ENCODE measurements around the gene ORMDL2.
"Not testable (repeated sequence)": the region's sequence is repeated elsewhere in the genome, so short reads cannot be mapped to it uniquely, and the experiment has no call there.

ORMDL2 gene

DNA sequence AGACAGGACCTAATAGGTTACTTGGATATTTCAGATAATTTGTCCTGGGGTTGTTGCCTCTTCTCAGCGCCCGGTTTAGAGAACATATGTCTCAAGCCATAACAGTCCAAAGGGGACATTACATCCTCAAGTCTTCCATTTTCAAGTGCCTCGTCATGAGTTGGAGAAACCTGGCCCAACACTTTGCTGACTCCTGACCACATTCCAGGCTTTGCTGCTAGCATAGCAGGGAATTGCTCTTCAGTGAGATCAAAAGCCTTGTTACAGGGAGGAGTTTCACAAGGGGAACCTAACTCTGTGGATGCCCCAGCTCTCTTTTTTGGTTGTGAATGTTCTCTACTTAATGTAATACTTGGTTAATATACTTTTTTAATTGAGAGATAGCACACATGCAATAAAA is 33.1 kb downstream of the ORMDL2 start:
- no peak for DNase-seq (ENCODE audit: low read depth in 1 of 2, low spot score in 1 of 2)

DNA sequence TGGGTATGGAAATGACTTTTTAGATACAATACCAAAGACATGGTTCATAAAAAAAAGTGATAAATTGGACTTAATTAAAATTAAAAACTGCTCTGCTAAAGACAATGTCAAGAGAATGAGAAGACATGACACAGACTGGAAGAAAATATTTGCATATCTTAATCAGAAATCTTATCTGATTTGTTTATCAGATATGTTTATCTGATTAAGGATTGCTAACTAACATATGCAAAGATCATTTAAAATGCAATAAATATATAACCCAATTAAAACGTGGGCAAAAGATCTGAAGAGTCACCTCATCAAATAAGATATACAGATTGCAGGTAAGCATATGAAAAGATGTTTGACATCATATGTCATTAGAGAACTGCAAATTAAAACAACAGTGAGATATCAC is 34.9 kb downstream of the ORMDL2 start:
- no peak for DNase-seq (ENCODE audit: low read depth in 1 of 2, low spot score in 1 of 2)

DNA sequence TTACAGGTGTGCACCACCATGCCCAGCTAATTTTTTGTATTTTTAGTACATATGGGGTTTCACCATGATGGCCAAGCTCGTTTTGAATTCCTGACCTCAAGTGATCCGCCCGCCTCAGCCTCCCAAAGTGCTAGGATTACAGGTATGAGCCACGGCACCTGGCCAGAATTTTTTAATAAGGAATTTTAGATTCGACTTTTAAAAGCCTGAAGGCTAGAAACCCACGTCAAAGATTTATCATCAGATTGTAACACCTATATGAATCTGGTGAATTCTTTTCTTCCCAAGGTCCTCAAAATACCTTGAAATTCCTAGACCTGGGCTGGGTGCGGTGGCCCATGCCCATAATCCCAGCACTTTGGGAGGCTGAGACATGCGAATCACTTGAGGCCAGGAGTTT is 43.6 kb downstream of the ORMDL2 start:
- DNase-seq (ENCODE audit: low read depth in 1 of 2, low spot score in 1 of 2): no peak

DNA sequence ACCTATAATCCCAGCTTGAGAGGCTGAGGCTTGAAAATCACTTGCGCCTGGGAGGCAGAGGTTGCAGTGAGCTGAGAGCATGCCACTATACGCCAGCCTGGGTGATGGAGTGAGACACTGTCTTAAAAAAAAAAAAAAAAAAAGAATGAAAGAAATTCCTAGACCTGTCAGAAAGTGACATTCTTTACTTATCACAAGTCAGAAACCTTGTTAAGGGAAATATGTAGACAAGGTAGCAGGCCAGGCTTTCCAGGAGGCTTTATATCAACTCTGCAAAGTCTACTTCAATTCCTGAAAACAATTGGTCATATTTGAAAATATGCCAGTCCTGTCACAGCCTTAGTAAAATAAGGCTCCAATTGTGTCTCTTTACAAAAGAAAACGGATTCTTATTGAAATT is 44.0 kb downstream of the ORMDL2 start:
- no peak for DNase-seq (ENCODE audit: low read depth in 1 of 2, low spot score in 1 of 2)

DNA sequence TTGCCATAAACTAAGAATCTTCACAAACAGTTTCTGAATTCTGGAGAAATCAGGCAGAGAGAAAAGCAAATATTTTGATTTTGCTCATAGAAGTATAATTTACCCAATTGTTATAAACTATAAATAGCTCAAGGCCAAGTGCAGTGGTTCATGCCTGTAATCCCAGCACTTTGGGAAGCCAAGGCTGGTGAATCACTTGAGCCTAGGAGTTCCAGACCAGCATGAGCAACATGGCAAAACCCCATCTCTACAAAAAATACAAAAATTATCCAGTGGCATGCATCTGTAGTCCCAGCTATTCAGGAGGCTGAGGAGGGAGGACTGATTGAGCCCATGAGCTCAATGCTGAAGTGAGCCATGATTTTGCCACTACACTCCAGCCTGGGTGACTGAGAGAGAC is 44.4 kb downstream of the ORMDL2 start:
- DNase-seq (ENCODE audit: low read depth in 1 of 2, low spot score in 1 of 2): no peak

DNA sequence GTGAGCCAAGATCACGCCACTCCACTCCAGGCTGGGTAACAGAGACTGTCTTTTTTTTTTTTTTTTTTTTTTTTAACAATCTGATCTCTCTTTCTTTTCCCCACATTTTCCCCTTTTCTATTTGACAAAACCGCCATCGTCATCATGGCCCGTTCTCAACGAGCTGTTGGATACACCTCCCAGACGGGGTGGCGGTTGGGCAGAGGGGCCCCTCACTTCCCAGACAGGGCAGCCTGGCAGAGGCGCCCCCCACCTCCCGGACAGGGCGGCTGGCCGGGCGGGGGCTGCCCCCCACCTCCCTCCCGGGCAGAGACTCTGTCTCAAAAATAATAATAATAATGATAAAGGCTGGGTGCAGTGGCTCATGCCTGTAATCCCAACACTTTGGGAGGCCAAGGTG is 45.1 kb downstream of the ORMDL2 start:
- not testable (repeated sequence) for DNase-seq (ENCODE audit: low read depth in 1 of 2, low spot score in 1 of 2)

DNA sequence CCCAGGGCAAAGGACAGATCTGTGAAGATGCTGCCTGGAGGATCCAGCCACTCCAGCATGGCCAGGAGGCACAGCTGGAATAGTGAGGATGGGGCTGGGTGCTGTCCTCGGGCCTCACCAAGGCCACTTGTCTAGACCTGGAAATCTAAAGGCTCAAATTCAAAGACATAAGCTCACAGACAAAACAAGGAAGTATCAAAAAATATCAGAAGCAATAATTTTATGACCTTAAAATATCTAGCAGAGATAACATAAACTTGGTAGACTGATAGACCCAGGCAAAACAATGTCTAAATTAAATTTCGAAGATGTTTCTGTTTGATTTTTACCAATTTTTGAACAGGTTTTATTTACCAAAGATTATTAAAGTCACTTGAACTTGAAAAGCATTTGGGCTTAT is 47.5 kb downstream of the ORMDL2 start:
- DNase-seq (ENCODE audit: low read depth in 1 of 2, low spot score in 1 of 2): no peak

DNA sequence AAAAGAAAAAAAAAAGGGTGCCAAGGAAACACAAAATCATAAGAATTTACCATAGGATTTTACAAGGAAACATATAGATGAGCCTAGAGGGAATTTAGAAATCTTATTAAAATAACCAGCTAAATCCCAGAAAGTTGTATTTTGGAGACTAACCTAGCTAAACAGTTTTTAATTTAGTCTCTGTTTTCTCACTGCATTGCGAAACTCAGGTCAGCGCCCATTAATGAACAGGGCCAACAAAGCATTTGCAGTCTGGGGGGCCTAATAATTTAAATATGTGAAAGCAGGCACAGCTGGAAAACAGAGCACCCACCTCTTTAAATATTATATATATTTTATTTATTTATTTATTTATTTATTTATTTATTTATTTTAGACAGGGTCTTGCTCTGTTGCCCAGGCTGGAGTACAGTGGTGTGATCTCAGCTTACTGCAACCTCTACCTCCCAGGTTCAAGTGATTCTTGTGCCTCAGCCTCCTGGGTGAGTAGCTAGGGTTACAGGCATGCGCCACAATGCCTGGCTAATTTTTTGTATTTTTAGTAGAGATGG is 48.7 kb downstream of the ORMDL2 start:
- DNase-seq (ENCODE audit: low read depth in 1 of 2, low spot score in 1 of 2): not testable (repeated sequence)
